Activated naive CD8-positive, alpha-beta T cell treated with anti-CD3 and anti-CD28 coated beads, Interleukin-2, amount 50 U/mL, for 16 hours (primary cell): ENCODE results near the gene PPCDC.

Experiments
- DNase-seq: peaks from one replicate; pipeline ENCODE4 v3.0.0-alpha.2; 2020; ENCODE audit warnings: low read depth, low spot score

PPCDC gene, protein sequence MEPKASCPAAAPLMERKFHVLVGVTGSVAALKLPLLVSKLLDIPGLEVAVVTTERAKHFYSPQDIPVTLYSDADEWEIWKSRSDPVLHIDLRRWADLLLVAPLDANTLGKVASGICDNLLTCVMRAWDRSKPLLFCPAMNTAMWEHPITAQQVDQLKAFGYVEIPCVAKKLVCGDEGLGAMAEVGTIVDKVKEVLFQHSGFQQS

DNA sequence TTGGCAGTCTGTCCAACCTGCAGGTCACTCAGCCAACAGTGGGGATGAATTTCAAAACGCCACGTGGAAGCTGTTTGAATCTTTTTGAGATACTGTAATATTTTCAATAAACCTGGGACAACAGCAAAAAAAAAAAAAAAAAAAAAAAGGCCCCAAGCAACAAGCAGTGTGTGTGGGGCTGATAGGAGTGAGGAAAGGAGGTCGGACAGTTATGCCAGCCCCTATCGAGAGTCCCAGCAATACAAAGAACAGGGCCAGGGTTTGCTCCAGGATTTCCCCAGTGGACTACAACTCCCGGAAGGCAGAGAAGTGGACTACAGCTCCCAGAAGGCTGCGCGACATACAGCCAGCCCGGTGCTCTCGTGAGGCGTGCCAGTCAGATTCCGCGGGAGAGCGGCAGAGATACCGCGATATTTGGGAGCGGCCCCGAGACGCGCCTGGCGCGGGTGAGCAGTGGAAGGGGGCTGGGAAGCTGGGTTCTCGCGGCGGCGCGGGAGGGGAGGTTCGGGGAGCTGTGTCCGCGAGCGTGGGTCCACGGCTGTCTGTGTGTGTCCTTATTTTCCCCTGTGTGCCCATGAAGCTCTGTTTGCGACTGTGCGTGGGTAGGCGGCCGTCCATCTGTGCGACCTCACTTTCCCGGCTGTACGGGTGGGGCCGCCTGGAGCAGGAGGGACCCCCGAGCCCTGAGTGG is at the start of gene PPCDC:
PPCDC (plus strand) TSS at position 410 of the 691 bp plus-strand sequence. CDS start 4,729 bp downstream, outside the sequence.
- peak; percentile 90 for DNase-seq

GRCh38 chr15:74976159-74976558 is 47.2 kb upstream of the PPCDC start:
- no peak for DNase-seq

GRCh38 chr15:74977599-74977998 is 45.8 kb upstream of the PPCDC start:
- DNase-seq = no peak

DNA sequence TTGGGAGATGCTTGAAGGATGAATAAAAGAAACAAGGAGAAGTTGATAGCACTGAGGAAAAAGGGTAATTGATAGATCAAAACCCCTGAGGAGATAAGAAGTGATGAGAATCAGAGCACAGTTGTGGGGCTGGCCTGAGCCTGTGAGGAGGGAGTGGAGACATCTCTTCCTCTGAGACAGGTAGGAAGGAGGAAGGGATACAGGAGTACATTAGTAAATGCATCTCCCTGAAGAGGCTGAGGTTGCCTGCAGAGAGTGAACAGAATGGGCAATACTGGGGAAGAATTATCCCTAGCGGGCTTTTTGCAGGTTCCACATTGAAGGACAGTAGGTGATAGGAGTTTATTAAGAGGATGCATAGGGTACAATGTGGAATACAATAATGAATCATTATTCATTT is 45.3 kb upstream of the PPCDC start:
- no peak for DNase-seq

DNA sequence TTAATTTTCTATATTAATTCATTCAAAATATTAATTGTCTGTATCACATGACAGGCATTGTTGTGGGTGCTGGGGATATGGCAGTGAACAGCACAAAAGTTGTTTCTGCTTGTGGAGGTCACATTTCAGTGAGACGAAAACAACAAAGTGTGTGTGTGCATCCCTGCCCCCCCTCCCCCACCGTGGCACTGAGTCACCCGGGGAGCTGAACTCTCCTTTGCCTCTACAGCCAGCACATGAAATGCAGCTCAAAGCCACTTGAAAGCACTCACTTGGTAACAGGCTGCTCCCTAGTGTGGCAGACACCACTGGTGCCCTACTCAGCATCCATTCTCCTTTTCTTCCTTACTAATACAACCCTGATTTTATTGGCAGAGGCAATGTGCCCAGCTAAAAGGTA is 44.9 kb upstream of the PPCDC start:
- DNase-seq = peak; percentile 47

- DNase-seq = no peak
These were observed 41.2 kb upstream of the PPCDC start for GRCh38 chr15:74982183-74982582.

GRCh38 chr15:74983725-74984231 is 39.6 kb upstream of the PPCDC start:
- peak; percentile 25 for DNase-seq

GRCh38 chr15:74988007-74988800 is 35.2 kb upstream of the PPCDC start:
- peak; percentile 6 for DNase-seq

GRCh38 chr15:74989527-74989926 is 33.9 kb upstream of the PPCDC start:
- no peak for DNase-seq

- DNase-seq = no peak
These were observed 30.8 kb upstream of the PPCDC start for GRCh38 chr15:74992619-74993018.

- no peak for DNase-seq
These were observed 29.2 kb upstream of the PPCDC start for GRCh38 chr15:74994236-74994635.

- DNase-seq = no peak
These were observed 28.7 kb upstream of the PPCDC start for GRCh38 chr15:74994685-74995084.

DNA sequence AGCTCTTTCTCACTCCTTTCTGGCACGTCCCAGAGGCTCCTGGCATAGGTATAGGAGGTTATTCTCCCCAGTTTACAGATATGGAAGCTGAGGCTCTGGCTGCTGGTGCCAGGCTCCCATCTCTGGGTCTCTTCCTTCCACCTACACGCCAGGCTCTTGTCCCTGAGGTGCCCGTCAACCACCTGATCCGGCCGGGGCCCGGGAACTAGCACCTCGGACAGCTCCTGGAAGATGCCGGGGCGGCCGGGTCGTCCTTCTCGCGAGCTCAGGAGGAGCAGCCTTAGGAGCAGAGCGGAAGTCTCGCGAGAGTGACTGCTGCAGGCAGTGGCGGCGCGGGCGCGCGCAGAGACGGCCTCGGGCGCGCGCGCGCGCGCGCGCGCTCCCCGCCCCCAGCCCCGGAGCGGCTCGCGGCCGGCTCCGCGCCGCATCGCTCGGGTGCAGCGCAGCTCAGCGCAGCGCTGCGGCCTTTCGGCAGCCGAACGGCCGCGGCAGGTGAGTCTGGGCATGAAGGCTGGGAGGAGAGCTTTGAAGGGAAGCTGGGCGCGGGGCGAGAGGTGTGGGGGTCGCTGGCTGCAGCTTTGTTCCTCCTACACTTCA is 28.1 kb upstream of the PPCDC start, which contains the start of gene SCAMP5:
SCAMP5 (plus strand) TSS at position 382 of the 597 bp plus-strand sequence. CDS start 16,277 bp downstream, outside the sequence.
- peak; percentile 82 for DNase-seq

GRCh38 chr15:74995779-74996765 is 27.3 kb upstream of the PPCDC start:
- no peak for DNase-seq

- DNase-seq = no peak
These were observed 26.2 kb upstream of the PPCDC start for GRCh38 chr15:74997141-74997540.

GRCh38 chr15:74997543-74997942 is 25.8 kb upstream of the PPCDC start:
- no peak for DNase-seq

DNA sequence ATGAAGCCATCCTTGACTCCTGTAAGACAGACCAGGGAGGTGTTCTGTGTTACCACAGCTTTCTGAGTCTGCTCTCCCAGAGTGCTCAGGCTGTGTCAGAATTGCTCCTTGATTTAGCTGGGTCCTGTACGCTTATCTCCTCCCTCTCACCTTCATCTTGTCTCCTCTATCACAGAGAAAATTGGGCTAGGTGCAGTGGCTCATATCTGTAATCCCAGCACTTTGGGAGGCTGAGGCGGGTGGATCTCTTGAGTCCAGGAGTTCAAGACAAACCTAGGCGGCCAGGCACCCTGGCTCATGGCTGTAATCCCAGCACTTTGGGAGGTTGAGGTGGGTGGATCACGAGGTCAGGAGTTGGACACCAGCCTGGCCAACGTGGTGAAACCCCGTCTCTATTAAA is 22.1 kb upstream of the PPCDC start:
- no peak for DNase-seq

GRCh38 chr15:75002398-75002797 is 21.0 kb upstream of the PPCDC start:
- DNase-seq = no peak

DNA sequence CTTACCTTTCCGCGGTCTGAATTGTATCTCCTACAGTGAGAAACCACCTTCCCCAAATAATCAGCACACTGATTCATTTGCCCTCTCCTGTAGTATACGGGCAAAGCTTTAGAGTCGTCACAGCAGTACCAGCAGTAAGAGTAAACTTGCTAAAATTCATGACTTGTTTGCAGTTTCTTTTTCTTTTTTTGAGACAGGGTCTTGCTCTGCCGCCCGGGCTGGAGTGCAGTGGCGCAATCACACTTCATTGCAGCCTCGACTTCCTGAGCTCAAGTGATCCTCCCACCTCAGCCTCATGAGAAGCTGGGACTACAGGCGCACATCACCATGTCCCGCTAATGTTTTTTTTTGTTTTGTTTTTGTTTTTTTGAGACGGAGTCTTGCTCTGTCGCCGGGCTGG is 16.2 kb upstream of the PPCDC start:
- no peak for DNase-seq

- DNase-seq = no peak
These were observed 15.2 kb upstream of the PPCDC start for GRCh38 chr15:75008221-75008625.
